SK-N-SH (cell line): ENCODE data around the gene PLCXD1. TPM values are rescaled to one million over a fixed set of nuclear protein-coding genes. Genes with fewer than 3 reads are reported as not detected.

ENCODE experiments used
- CTCF ChIA-PET: fragments of 300-600, 350-600 bp; formaldehyde crosslinking; extraction: SDS; loops from one replicate; lab custom pipeline; 2021; lab: Yijun Ruan, JAX
- POLR2A ChIA-PET: fragments of 350-600 bp; sonication (Branson Sonifier 250); formaldehyde crosslinking; extraction: SDS; loops from one replicate; lab custom pipeline; 2020; ENCODE audit warnings: antibody characterized with exemption, inconsistent platforms; lab: Yijun Ruan, JAX
- DNase-seq: peaks from one replicate; pipeline ENCODE4 v3.0.0; 2012
- H2AFZ ChIP-seq: fragments of 200-600 bp; sonication (generic); 2 replicates; pipeline ENCODE4 v1.8.1; 2016; ENCODE audit warnings: antibody characterized with exemption, mild to moderate bottlenecking, low read depth
- H3F3A ChIP-seq: fragments of 200-600 bp; sonication (generic); replicated peaks from 2 replicates; pipeline ENCODE3; 2016; ENCODE audit warnings: antibody characterized with exemption, mild to moderate bottlenecking; ENCODE audit not compliant: insufficient read depth
- H3K27ac ChIP-seq, 2 experiments: fragments of 200-500 bp in 1 of 2; fragments of 200-600 bp in 1 of 2; sonication (Bioruptor generic) in 1 of 2; sonication (generic), shearing (Covaris generic) in 1 of 2; 2 replicates each; pipeline versions ENCODE4 v1.5.1 to v1.6.1; 2014 to 2016; ENCODE audit warnings: low read depth in 2 of 2, inconsistent platforms in 1 of 2, low read length in 1 of 2, mild to moderate bottlenecking in 1 of 2, mixed read lengths in 1 of 2
- H3K27me3 ChIP-seq: fragments of 200-600 bp; sonication (generic), shearing (Covaris generic); 2 replicates; pipeline ENCODE4 v1.6.1; 2016; ENCODE audit warnings: mixed run types; ENCODE audit not compliant: insufficient read depth
- H3K36me3 ChIP-seq, 2 experiments: fragments of 200-500 bp in 1 of 2; fragments of 200-600 bp in 1 of 2; sonication (Bioruptor generic) in 1 of 2; sonication (generic) in 1 of 2; replicated peaks in 1 of 2; 2 replicates each; pipeline versions ENCODE3 to v1.5.1; 2014 to 2016; ENCODE audit warnings: low read length in 1 of 2, mild to moderate bottlenecking in 1 of 2; ENCODE audit not compliant: insufficient read depth in 2 of 2, control insufficient read depth in 1 of 2
- H3K4me1 ChIP-seq, 2 experiments: fragments of 200-500 bp in 1 of 2; fragments of 200-600 bp in 1 of 2; sonication (Bioruptor generic) in 1 of 2; sonication (generic), shearing (Covaris generic) in 1 of 2; 2 replicates each; pipeline versions ENCODE4 v1.5.1 to v1.6.1; 2014 to 2016; ENCODE audit warnings: low read depth in 1 of 2, low read length in 1 of 2, mixed run types in 1 of 2; ENCODE audit not compliant: insufficient read depth in 2 of 2, control insufficient read depth in 1 of 2
- H3K4me2 ChIP-seq: fragments of 200-600 bp; sonication (generic), shearing (Covaris generic); 2 replicates; pipeline ENCODE4 v1.6.1; 2017; ENCODE audit warnings: mixed run types
- H3K4me3 ChIP-seq, 2 experiments: fragments of 200-500 bp in 1 of 2; fragments of 200-600 bp in 1 of 2; sonication (Bioruptor generic) in 1 of 2; sonication (generic), shearing (Covaris generic) in 1 of 2; 2 replicates each; pipeline versions ENCODE4 v1.5.1 to v1.8.1; 2014 to 2016; ENCODE audit warnings: low read depth in 2 of 2, inconsistent platforms in 1 of 2, low read length in 1 of 2, mild to moderate bottlenecking in 1 of 2, mixed read lengths in 1 of 2, moderate library complexity in 1 of 2
- H3K79me2 ChIP-seq: fragments of 200-600 bp; sonication (generic); 2 replicates; pipeline ENCODE4 v1.8.1; 2017; ENCODE audit warnings: mild to moderate bottlenecking; ENCODE audit not compliant: insufficient read depth
- H3K9ac ChIP-seq: fragments of 200-600 bp; sonication (generic); 2 replicates; pipeline ENCODE4 v1.6.1; 2017; ENCODE audit warnings: mixed run types
- H3K9me2 ChIP-seq: fragments of 200-600 bp; sonication (generic); 2 replicates; pipeline ENCODE4 v1.6.1; 2017; ENCODE audit warnings: mixed run types
- H3K9me3 ChIP-seq: fragments of 200-600 bp; sonication (generic); 2 replicates; pipeline ENCODE4 v1.6.1; 2017; ENCODE audit warnings: mixed run types, mild to moderate bottlenecking, moderate library complexity
- H4K20me1 ChIP-seq: fragments of 200-600 bp; sonication (generic); 2 replicates; pipeline ENCODE4 v1.6.1; 2017; ENCODE audit warnings: mild to moderate bottlenecking, mixed run types; ENCODE audit not compliant: insufficient read depth
- CHD2 ChIP-seq: fragments of 150-350 bp; IDR thresholded peaks from 2 replicates; pipeline ENCODE4 v1.6.1; 2018; ENCODE audit warnings: low read length; ENCODE audit not compliant: partially characterized antibody
- EP300 ChIP-seq, 2 experiments: IDR thresholded peaks; 2 replicates each; pipeline versions ENCODE4 v1.4.0 to v1.6.1; 2012; ENCODE audit warnings: borderline replicate concordance in 1 of 2, low read depth in 1 of 2, low read length in 1 of 2
- EZH2phosphoT487 ChIP-seq: fragments of 200-600 bp; sonication (generic); IDR thresholded peaks from 2 replicates; pipeline ENCODE4 v1.6.1; 2017; ENCODE audit warnings: low read depth, mixed run types, mild to moderate bottlenecking, antibody characterized with exemption, moderate library complexity, borderline replicate concordance
- FOSL2 ChIP-seq: IDR thresholded peaks from 2 replicates; pipeline ENCODE4 v1.4.0; 2012; ENCODE audit warnings: low read depth, mild to moderate bottlenecking, moderate library complexity, borderline replicate concordance
- FOXJ3 ChIP-seq: sonication (generic); formaldehyde crosslinking; IDR thresholded peaks from 2 replicates; pipeline ENCODE4 v1.5.1; 2020; ENCODE audit warnings: mild to moderate bottlenecking, missing genetic modification reagents
- FOXM1 ChIP-seq: IDR thresholded peaks from 2 replicates; pipeline ENCODE4 v1.4.0; 2012; ENCODE audit warnings: low read depth, mild to moderate bottlenecking
- MAX ChIP-seq: IDR thresholded peaks from 2 replicates; pipeline ENCODE4 v1.4.0; 2012; ENCODE audit warnings: low read depth
- MEF2A ChIP-seq: IDR thresholded peaks from 2 replicates; pipeline ENCODE4 v1.4.0; 2012; ENCODE audit warnings: low read depth, borderline replicate concordance
- MXI1 ChIP-seq: IDR thresholded peaks from 2 replicates; pipeline ENCODE4 v1.6.1; 2012; ENCODE audit warnings: mild to moderate bottlenecking, low read depth, low read length, improper control_type of control experiment
- NFIC ChIP-seq: IDR thresholded peaks from 2 replicates; pipeline ENCODE4 v1.4.0; 2012; ENCODE audit warnings: borderline replicate concordance
- PBX3 ChIP-seq: IDR thresholded peaks from 2 replicates; pipeline ENCODE4; 2012
- RXRA ChIP-seq: IDR thresholded peaks from 2 replicates; pipeline ENCODE4 v1.4.0; 2012; ENCODE audit warnings: low read depth, mild to moderate bottlenecking, borderline replicate concordance
- TAF1 ChIP-seq: IDR thresholded peaks from 2 replicates; pipeline ENCODE4 v1.6.1; 2012; ENCODE audit warnings: low read depth, mild to moderate bottlenecking, low read length, moderate library complexity, borderline replicate concordance
- USF1 ChIP-seq: IDR thresholded peaks from 2 replicates; pipeline ENCODE4 v1.4.0; 2012; ENCODE audit warnings: low read depth, borderline replicate concordance
- YY1 ChIP-seq: IDR thresholded peaks from 2 replicates; pipeline ENCODE4 v1.4.0; 2012; ENCODE audit warnings: low read depth, mild to moderate bottlenecking
- ZBTB33 ChIP-seq: IDR thresholded peaks from 2 replicates; pipeline ENCODE4 v1.4.0; 2012; ENCODE audit warnings: low read depth, borderline replicate concordance
- WGBS: methylation state at CpG from one replicate; pipeline ENCODE4 v1.1.6; 2017; ENCODE audit warnings: low lambda C conversion rate; 5-methylcytosine and 5-hydroxymethylcytosine counted together
- polyA plus RNA-seq, 3 experiments: library from polyadenylated mRNA; depleted of rRNA; stranded (reverse); fragments of >200 nt; gene quantifications; 2 replicates each; pipeline ENCODE4 v1.2.3, GENCODE V29; 2012

The PLCXD1 gene
- polyA plus RNA-seq, 1 of the 3 experiments (the other 2 are of a cell fraction), result 14.8 TPM

GRCh38 chrX:311156-312129, 30.3 kb downstream of the PLCXD1 start:
- WGBS, result 96% methylated on average over 49 of the region's 69 CpGs
- H2AFZ ChIP-seq, result no peak overlapping the region
- no peak overlapping the region for H3K4me2 ChIP-seq
- peaks cover 7% of the 10 kb centered on the region for H3F3A ChIP-seq
- DNase-seq, result no peak
- no peak overlapping the region for H3K27ac ChIP-seq
- H3K36me3 ChIP-seq, result peaks cover 10 to 60% of the 10 kb centered on the region in 2 experiments
- CTCF ChIA-PET, result no interaction called here
- POLR2A ChIA-PET, result no interaction called here
- no peaks in the 10 kb centered on the region for H3K9me2 ChIP-seq
- H4K20me1 ChIP-seq, result peaks cover 6% of the 10 kb centered on the region; the same call in 1 of the 2 replicates
- H3K4me3 ChIP-seq, result no peak overlapping the region
- no peak overlapping the region for H3K9ac ChIP-seq
- no peaks in the 10 kb centered on the region for H3K4me1 ChIP-seq
- no peaks in the 10 kb centered on the region for H3K27me3 ChIP-seq
- H3K79me2 ChIP-seq, result 0 out of 2 replicates have a peak, but pooled peaks cover 2% of the 10 kb centered on the region
- H3K9me3 ChIP-seq, result no peaks in the 10 kb centered on the region
- no peak for TF ChIP-seq MEF2A
- no peak for TF ChIP-seq PBX3
- TF ChIP-seq YY1, result no peak
- no peak for TF ChIP-seq MAX
- TF ChIP-seq ZBTB33, result no peak
- no peak for TF ChIP-seq FOXJ3
- no peak for TF ChIP-seq CHD2
- TF ChIP-seq RXRA, result no peak
- TF ChIP-seq NFIC, result no peak
- TF ChIP-seq FOSL2, result no peak
- TF ChIP-seq FOXM1, result no peak
- no peak for TF ChIP-seq EZH2phosphoT487
- no peak for TF ChIP-seq MXI1
- no peak for TF ChIP-seq USF1
- TF ChIP-seq TAF1, result no peak
- no peak for TF ChIP-seq EP300 (IDR thresholded peaks at IDR 0.05; ENCODE audit: borderline replicate concordance in 1 of 2, low read depth in 1 of 2, low read length in 1 of 2)
